MM.1S (cell line): ENCODE results near the gene MTFR2.
A peak's percentile ranks its signal among the peaks of the same experiment; 100 is the strongest.

Source experiments
- DNase-seq: peaks from one replicate; pipeline ENCODE4 v3.0.0-alpha.2; 2015
- H2AFZ ChIP-seq: fragments of 300-600 bp; sonication (generic); 2 replicates; pipeline ENCODE4 v1.6.0; 2016; ENCODE audit warnings: antibody characterized with exemption, low read length
- H3F3A ChIP-seq: fragments of 300-600 bp; sonication (generic); 2 replicates; pipeline ENCODE4 v1.6.1; 2016; ENCODE audit warnings: mild to moderate bottlenecking, antibody characterized with exemption, low read length, moderate library complexity, mixed read lengths; ENCODE audit not compliant: insufficient read depth
- H3K27ac ChIP-seq: fragments of 300-600 bp; sonication (generic); 2 replicates; pipeline ENCODE4 v1.5.1; 2016; ENCODE audit warnings: mild to moderate bottlenecking, low read length
- H3K27me3 ChIP-seq: fragments of 300-600 bp; sonication (generic); replicated peaks from 2 replicates; pipeline ENCODE4 v1.6.0; 2016; ENCODE audit warnings: low read length; ENCODE audit not compliant: insufficient read depth
- H3K36me3 ChIP-seq: fragments of 300-600 bp; sonication (generic); replicated peaks from 2 replicates; pipeline ENCODE4 v1.6.1; 2016; ENCODE audit warnings: mild to moderate bottlenecking, low read length, mixed read lengths; ENCODE audit not compliant: insufficient read depth
- H3K4me1 ChIP-seq: fragments of 300-600 bp; sonication (generic); 2 replicates; pipeline ENCODE4 v1.6.1; 2016; ENCODE audit warnings: low read length, mixed read lengths
- H3K4me2 ChIP-seq: fragments of 300-600 bp; sonication (generic); 2 replicates; pipeline ENCODE4 v1.6.0; 2016; ENCODE audit warnings: low read depth, low read length
- H3K4me3 ChIP-seq: fragments of 300-600 bp; sonication (generic); 2 replicates; pipeline ENCODE4 v1.5.1; 2016; ENCODE audit warnings: low read length, mixed read lengths
- H3K79me2 ChIP-seq: fragments of 300-600 bp; sonication (generic); 2 replicates; pipeline ENCODE4 v1.6.1; 2016; ENCODE audit warnings: mixed run types, low read length, mixed read lengths
- H3K9ac ChIP-seq: fragments of 300-600 bp; sonication (generic); 2 replicates; pipeline ENCODE4 v1.6.1; 2016; ENCODE audit warnings: low read length, mixed read lengths
- H3K9me2 ChIP-seq: fragments of 300-600 bp; sonication (generic); replicated peaks from 2 replicates; pipeline ENCODE4 v1.6.1; 2016; ENCODE audit warnings: mild to moderate bottlenecking, low read length, mixed read lengths; ENCODE audit not compliant: insufficient read depth
- H3K9me3 ChIP-seq: fragments of 300-600 bp; sonication (generic); replicated peaks from 2 replicates; pipeline ENCODE4 v1.6.1; 2016; ENCODE audit warnings: mild to moderate bottlenecking, low read length, mixed read lengths; ENCODE audit not compliant: insufficient read depth
- H4K20me1 ChIP-seq: fragments of 300-600 bp; sonication (generic); 2 replicates; pipeline ENCODE4 v1.6.1; 2016; ENCODE audit warnings: mild to moderate bottlenecking, low read length, moderate library complexity, mixed read lengths; ENCODE audit not compliant: insufficient read depth
- CTCF ChIP-seq: fragments of 300-600 bp; sonication (generic); IDR thresholded peaks from 2 replicates; pipeline ENCODE4 v1.5.1; 2016; ENCODE audit warnings: antibody characterized with exemption, low read length, mixed read lengths
- EZH2 ChIP-seq: fragments of 300-600 bp; sonication (generic); optimal IDR thresholded peaks from 2 replicates; pipeline ENCODE3; 2017; ENCODE audit warnings: low read depth, mild to moderate bottlenecking, antibody characterized with exemption, low read length, mixed read lengths
- EZH2phosphoT487 ChIP-seq: fragments of 300-600 bp; sonication (generic); IDR thresholded peaks from 2 replicates; pipeline ENCODE4 v1.6.1; 2018; ENCODE audit warnings: antibody characterized with exemption, low read length

Gene MTFR2

GRCh38 chr6:136289579-136290409 lies 39.7 kb upstream of the MTFR2 start, which contains the start of gene BCLAF1:
BCLAF1 (minus strand) TSS chr6:136289846; CDS start chr6:136279866, 9,980 bp downstream.
- DNase-seq, result peak; percentile 98
- H3K9me2 ChIP-seq, result no peaks in the 10 kb centered on the region
- no peak for TF ChIP-seq EZH2phosphoT487
- no peak for TF ChIP-seq CTCF
- TF ChIP-seq EZH2, result no peak
- H3K27me3 ChIP-seq, result no peaks in the 10 kb centered on the region
- H3K9me3 ChIP-seq, result no peaks in the 10 kb centered on the region
- H3K36me3 ChIP-seq, result no peaks in the 10 kb centered on the region
- H3K27ac ChIP-seq, result peak within 1 kb of the TSS; percentile 97
- H3K9ac ChIP-seq, result peak within 1 kb of the TSS; percentile 98
- peak within 1 kb of the TSS; percentile 98 for H3K4me3 ChIP-seq
- H3K4me1 ChIP-seq, result peaks cover 25% of the 10 kb centered on the region
- H3K4me2 ChIP-seq, result peak within 1 kb of the TSS; percentile 93
- peaks cover 19% of the 10 kb centered on the region for H3F3A ChIP-seq
- peaks cover 48% of the 10 kb centered on the region for H3K79me2 ChIP-seq
- H4K20me1 ChIP-seq, result peaks cover 44% of the 10 kb centered on the region
- H2AFZ ChIP-seq, result peak within 1 kb of the TSS; percentile 85

- H3K4me3 ChIP-seq, result peak overlapping the region; percentile 98
- no peaks in the 10 kb centered on the region for H3K36me3 ChIP-seq
- 0 out of 2 replicates have a peak overlapping the region, but pooled peaks have one; percentile 18 for H2AFZ ChIP-seq
- peak overlapping the region; percentile 98 for H3K9ac ChIP-seq
- H4K20me1 ChIP-seq, result peaks cover 49% of the 10 kb centered on the region
- peak; percentile 90 for DNase-seq
- H3K27ac ChIP-seq, result peak overlapping the region; percentile 97
- H3K9me2 ChIP-seq, result no peaks in the 10 kb centered on the region
- H3F3A ChIP-seq, result peaks cover 19% of the 10 kb centered on the region
- TF ChIP-seq EZH2phosphoT487 (no peak), CTCF (no peak), EZH2 (no peak)
- H3K4me2 ChIP-seq, result peak overlapping the region; percentile 76
- no peaks in the 10 kb centered on the region for H3K9me3 ChIP-seq
- H3K4me1 ChIP-seq, result peaks cover 30% of the 10 kb centered on the region
- peaks cover 53% of the 10 kb centered on the region for H3K79me2 ChIP-seq
- H3K27me3 ChIP-seq, result no peaks in the 10 kb centered on the region
Observed at GRCh38 chr6:136289327-136289578, 39.1 kb upstream of the MTFR2 start.

GRCh38 chr6:136288566-136289326 lies 38.6 kb upstream of the MTFR2 start:
- peak overlapping the region; percentile 98 for H3K9ac ChIP-seq
- H3K27ac ChIP-seq, result peak overlapping the region; percentile 97
- H3K4me1 ChIP-seq, result peaks cover 31% of the 10 kb centered on the region
- peak overlapping the region; percentile 76 for H3K4me2 ChIP-seq
- peak overlapping the region; percentile 98 for H3K4me3 ChIP-seq
- no peaks in the 10 kb centered on the region for H3K36me3 ChIP-seq
- DNase-seq, result peak; percentile 61
- peaks cover 19% of the 10 kb centered on the region for H3F3A ChIP-seq
- TF ChIP-seq EZH2phosphoT487, result no peak
- peak; percentile 34 for TF ChIP-seq CTCF
- H3K79me2 ChIP-seq, result peaks cover 58% of the 10 kb centered on the region
- H2AFZ ChIP-seq, result no peak overlapping the region
- no peaks in the 10 kb centered on the region for H3K9me3 ChIP-seq
- no peaks in the 10 kb centered on the region for H3K27me3 ChIP-seq
- H3K9me2 ChIP-seq, result no peaks in the 10 kb centered on the region
- peaks cover 54% of the 10 kb centered on the region for H4K20me1 ChIP-seq
